Lower leg skin (tissue), 3 donors: ENCODE measurements around the gene NELL1.

Experiments
- POLR2A ChIP-seq, 2 donors: fragments of 450-650 bp; IDR thresholded peaks; one replicate each; pipeline ENCODE4 v1.6.1; 2016 to 2017; ENCODE audit warnings: antibody characterized with exemption in 2 of 2, mild to moderate bottlenecking in 1 of 2, moderate library complexity in 1 of 2
- TF ChIP-seq, protein P1 (sequence below), 3 donors: fragments of 450-650 bp; IDR thresholded peaks; one replicate each; pipeline ENCODE4 v1.5.1; 2016; ENCODE audit warnings: antibody characterized with exemption in 3 of 3, mild to moderate bottlenecking in 3 of 3, moderate library complexity in 2 of 3

DNA sequence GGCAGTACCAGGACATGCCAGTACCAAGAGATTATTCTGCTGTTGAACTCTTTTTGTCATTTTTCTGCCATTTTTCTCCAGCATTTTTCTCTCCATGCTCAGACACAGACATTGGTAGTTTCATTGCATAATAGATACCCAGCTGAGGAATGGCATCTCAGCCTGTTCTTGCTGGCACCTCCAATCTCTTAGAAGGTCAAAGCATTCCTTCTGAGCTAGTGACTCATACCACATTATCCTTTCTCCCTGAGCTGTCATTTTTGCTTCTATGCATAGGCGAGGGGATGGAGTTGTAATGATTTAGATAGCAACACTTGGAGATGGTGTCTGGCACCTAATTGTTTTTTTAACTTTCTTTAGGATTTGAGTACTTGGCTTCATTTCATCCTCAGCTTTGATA is 321.1 kb downstream of the NELL1 start:
- TF ChIP-seq, protein P1, sequence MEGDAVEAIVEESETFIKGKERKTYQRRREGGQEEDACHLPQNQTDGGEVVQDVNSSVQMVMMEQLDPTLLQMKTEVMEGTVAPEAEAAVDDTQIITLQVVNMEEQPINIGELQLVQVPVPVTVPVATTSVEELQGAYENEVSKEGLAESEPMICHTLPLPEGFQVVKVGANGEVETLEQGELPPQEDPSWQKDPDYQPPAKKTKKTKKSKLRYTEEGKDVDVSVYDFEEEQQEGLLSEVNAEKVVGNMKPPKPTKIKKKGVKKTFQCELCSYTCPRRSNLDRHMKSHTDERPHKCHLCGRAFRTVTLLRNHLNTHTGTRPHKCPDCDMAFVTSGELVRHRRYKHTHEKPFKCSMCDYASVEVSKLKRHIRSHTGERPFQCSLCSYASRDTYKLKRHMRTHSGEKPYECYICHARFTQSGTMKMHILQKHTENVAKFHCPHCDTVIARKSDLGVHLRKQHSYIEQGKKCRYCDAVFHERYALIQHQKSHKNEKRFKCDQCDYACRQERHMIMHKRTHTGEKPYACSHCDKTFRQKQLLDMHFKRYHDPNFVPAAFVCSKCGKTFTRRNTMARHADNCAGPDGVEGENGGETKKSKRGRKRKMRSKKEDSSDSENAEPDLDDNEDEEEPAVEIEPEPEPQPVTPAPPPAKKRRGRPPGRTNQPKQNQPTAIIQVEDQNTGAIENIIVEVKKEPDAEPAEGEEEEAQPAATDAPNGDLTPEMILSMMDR (IDR thresholded peaks at IDR 0.05): no peak
- no peak for TF ChIP-seq POLR2A (IDR thresholded peaks at IDR 0.05)
